Stomach (tissue), 4 donors: ENCODE measurements around the gene C9orf78.

ENCODE experiments used
- EP300 ChIP-seq: sonication (generic); formaldehyde crosslinking; IDR thresholded peaks from one replicate; pipeline ENCODE4 v1.6.1; 2017; ENCODE audit warnings: antibody characterized with exemption
- POLR2A ChIP-seq, 4 donors: fragments of 450-650 bp; IDR thresholded peaks; one replicate each; pipeline ENCODE4 v1.6.1; 2016; ENCODE audit warnings: antibody characterized with exemption in 4 of 4, control low read depth in 2 of 4, mild to moderate bottlenecking in 1 of 4, moderate library complexity in 1 of 4
- POLR2AphosphoS5 ChIP-seq, 3 donors: sonication (generic); formaldehyde crosslinking; IDR thresholded peaks; one replicate each; pipeline ENCODE4 v1.6.1; 2016; ENCODE audit warnings: antibody characterized with exemption in 3 of 3
- TF ChIP-seq, protein P1 (sequence below), 7 experiments: fragments of 450-650 bp in 4 of 7; fragments of 200-600 bp in 3 of 7; sonication (generic) in 3 of 7; IDR thresholded peaks; one replicate each; pipeline ENCODE4 v1.5.1; 2016 to 2019; ENCODE audit warnings: antibody characterized with exemption in 7 of 7, control low read depth in 2 of 7, mild to moderate bottlenecking in 1 of 7

- TF ChIP-seq, protein P1, sequence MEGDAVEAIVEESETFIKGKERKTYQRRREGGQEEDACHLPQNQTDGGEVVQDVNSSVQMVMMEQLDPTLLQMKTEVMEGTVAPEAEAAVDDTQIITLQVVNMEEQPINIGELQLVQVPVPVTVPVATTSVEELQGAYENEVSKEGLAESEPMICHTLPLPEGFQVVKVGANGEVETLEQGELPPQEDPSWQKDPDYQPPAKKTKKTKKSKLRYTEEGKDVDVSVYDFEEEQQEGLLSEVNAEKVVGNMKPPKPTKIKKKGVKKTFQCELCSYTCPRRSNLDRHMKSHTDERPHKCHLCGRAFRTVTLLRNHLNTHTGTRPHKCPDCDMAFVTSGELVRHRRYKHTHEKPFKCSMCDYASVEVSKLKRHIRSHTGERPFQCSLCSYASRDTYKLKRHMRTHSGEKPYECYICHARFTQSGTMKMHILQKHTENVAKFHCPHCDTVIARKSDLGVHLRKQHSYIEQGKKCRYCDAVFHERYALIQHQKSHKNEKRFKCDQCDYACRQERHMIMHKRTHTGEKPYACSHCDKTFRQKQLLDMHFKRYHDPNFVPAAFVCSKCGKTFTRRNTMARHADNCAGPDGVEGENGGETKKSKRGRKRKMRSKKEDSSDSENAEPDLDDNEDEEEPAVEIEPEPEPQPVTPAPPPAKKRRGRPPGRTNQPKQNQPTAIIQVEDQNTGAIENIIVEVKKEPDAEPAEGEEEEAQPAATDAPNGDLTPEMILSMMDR (IDR thresholded peaks at IDR 0.05) = no peak
- TF ChIP-seq POLR2A (IDR thresholded peaks at IDR 0.05) (no peak), EP300 (no peak), POLR2AphosphoS5 (IDR thresholded peaks at IDR 0.05) (no peak)
Observed at GRCh38 chr9:129814432-129815223, 20.4 kb downstream of the C9orf78 start.
